Right atrium auricular region (tissue), 2 donors: ENCODE data around the gene REM2. TPM values are rescaled to one million over a fixed set of nuclear protein-coding genes. Genes with fewer than 3 reads are reported as not detected.

ENCODE experiments used
- DNase-seq: peaks from one replicate; pipeline ENCODE4 v3.0.0-alpha.2; 2019; ENCODE audit warnings: low spot score
- H3K27ac ChIP-seq, 2 donors: fragments of 200-600 bp; sonication (generic); 1 replicate in 1 of 2; 2 replicates in 1 of 2; pipeline ENCODE4 v1.5.1; 2016 to 2019
- H3K27me3 ChIP-seq, 2 donors: fragments of 200-600 bp; sonication (generic); one replicate each; pipeline versions ENCODE4 v1.5.1 to v1.6.0; 2017 to 2019
- H3K36me3 ChIP-seq: fragments of 200-600 bp; sonication (generic); one replicate; pipeline ENCODE4 v1.5.1; 2016
- H3K4me1 ChIP-seq, 2 donors: fragments of 200-600 bp; sonication (generic); one replicate each; pipeline versions ENCODE4 v1.5.1 to v1.6.0; 2017 to 2019
- H3K4me3 ChIP-seq, 2 donors: fragments of 200-600 bp; sonication (generic); 1 replicate in 1 of 2; 2 replicates in 1 of 2; pipeline ENCODE4 v1.5.1; 2017 to 2019; ENCODE audit warnings: mild to moderate bottlenecking in 1 of 2, moderate library complexity in 1 of 2
- H3K9me3 ChIP-seq, 2 donors: fragments of 200-600 bp; sonication (generic); one replicate each; pipeline ENCODE4 v1.5.1; 2019
- CTCF ChIP-seq, 2 donors: fragments of 200-600 bp; sonication (generic); IDR thresholded peaks; one replicate each; pipeline ENCODE4 v1.5.1; 2019; ENCODE audit warnings: antibody characterized with exemption in 2 of 2
- total RNA-seq, 2 donors: library from RNA; depleted of rRNA; stranded (reverse); fragments of >200 nt; gene quantifications; one replicate each; pipeline ENCODE4 v1.1.0, GENCODE V29; 2016

Gene REM2
- total RNA-seq, 2 donors from 2014 or later: not detected

DNA sequence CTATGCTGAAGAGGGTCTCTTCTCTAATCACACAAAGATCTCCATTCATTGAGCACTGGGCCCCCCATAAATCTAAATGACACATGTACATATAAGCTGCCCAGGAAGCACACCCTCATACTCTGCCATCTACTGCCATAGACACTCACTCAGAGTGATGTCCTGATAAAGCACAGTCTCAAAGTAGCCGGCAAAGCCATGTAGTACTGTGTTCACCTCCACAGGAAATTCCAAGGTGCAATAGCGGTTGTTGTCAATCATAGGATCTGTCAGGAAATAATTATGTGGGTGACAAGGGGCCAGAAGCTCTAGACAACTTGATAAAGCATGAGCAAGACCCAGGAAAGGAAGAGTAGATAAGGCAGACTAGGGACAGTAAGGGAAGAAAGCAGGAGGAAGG lies 39.3 kb downstream of the REM2 start:
- Histone ChIP-seq H3K4me3 (no peak overlapping the region), H3K27me3 (no peaks in the 10 kb centered on the region), H3K36me3 (peaks cover 56% of the 10 kb centered on the region), H3K27ac (no peak overlapping the region), H3K9me3 (no peaks in the 10 kb centered on the region), H3K4me1 (peaks cover 0 to 14% of the 10 kb centered on the region in 2 donors)
- no peak for TF ChIP-seq CTCF (IDR thresholded peaks at IDR 0.05)
- DNase-seq: no peak

DNA sequence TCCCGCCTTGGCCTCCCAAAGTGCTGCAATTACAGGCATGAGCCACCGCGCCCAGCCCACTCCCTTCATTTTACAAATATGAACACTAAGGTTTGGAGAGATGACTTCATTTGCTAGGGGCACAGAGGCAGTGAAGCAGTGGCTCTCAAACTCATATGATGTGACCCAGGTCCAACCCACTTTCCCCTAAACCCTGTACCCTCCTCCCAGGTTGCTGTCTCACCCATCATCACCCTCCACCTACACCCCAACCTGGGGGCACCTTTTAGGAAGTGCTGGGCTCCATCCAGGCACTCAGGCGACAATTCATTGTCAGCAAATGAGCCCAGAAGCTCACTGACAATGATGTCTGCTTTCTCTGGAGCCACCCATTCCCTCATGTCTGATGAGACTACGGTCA lies 40.7 kb downstream of the REM2 start:
- no peaks in the 10 kb centered on the region for H3K9me3 ChIP-seq
- no peak overlapping the region for H3K4me3 ChIP-seq
- no peak for TF ChIP-seq CTCF (IDR thresholded peaks at IDR 0.05)
- H3K27me3 ChIP-seq: no peaks in the 10 kb centered on the region
- peaks cover 0 to 18% of the 10 kb centered on the region in 2 donors for H3K4me1 ChIP-seq
- H3K36me3 ChIP-seq: peaks cover 56% of the 10 kb centered on the region
- DNase-seq: no peak
- H3K27ac ChIP-seq: no peak overlapping the region

DNA sequence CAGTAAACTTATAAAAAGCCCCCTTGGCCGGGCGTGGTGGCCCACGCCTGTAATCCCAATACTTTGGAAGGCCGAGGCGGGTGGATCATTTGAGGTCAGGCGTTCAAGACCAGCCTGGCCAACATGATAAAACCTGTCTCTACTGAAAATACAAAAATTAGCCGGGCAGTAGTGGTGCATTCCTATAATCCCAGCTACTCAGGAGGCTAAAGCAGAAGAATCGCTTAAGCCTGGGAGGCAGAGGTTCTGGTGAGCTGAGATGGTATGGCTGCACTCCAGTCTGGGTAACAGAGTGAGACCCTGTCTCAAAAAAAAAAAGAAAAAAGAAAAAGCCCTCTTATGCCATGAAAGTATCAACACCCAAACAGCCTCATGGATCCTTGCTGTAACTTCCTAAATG lies 42.5 kb downstream of the REM2 start:
- Histone ChIP-seq H3K27ac (no peak overlapping the region), H3K4me1 (peaks cover 0 to 17% of the 10 kb centered on the region in 2 donors), H3K9me3 (no peaks in the 10 kb centered on the region), H3K4me3 (no peak overlapping the region), H3K27me3 (no peaks in the 10 kb centered on the region), H3K36me3 (peaks cover 51% of the 10 kb centered on the region)
- TF ChIP-seq CTCF (IDR thresholded peaks at IDR 0.05): no peak
- no peak for DNase-seq

DNA sequence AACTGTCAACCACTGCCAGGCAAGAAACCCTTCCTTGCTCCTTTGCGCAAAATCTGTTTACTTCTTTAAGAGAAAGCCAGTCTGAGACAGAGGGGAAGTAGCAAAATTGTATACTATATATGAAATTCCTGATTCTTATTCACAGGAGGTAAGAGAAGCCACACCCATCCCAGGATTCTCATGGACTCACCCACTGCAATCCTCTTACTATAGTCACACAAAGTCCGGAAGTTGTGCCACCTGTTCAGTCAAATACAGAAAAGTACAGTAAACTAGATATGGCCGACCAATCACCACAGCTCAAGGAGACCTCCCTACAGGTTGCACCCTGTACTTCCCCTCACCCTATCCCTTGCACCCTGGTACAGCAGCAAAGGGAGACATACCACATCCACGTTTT lies 43.3 kb downstream of the REM2 start:
- no peaks in the 10 kb centered on the region for H3K9me3 ChIP-seq
- peaks cover 0 to 20% of the 10 kb centered on the region in 2 donors for H3K4me1 ChIP-seq
- DNase-seq: no peak
- no peaks in the 10 kb centered on the region for H3K27me3 ChIP-seq
- no peak overlapping the region for H3K4me3 ChIP-seq
- no peak for TF ChIP-seq CTCF (IDR thresholded peaks at IDR 0.05)
- no peak overlapping the region for H3K27ac ChIP-seq
- H3K36me3 ChIP-seq: peaks cover 48% of the 10 kb centered on the region

GRCh38 chr14:22928237-22929103 lies 45.4 kb downstream of the REM2 start:
- peaks cover 32% of the 10 kb centered on the region for H3K36me3 ChIP-seq
- peak overlapping the region; percentile 71 to 99 for H3K4me3 ChIP-seq
- no peaks in the 10 kb centered on the region for H3K27me3 ChIP-seq
- H3K27ac ChIP-seq: peak overlapping the region; percentile 85 to 93
- TF ChIP-seq CTCF (IDR thresholded peaks at IDR 0.05): no peak
- no peaks in the 10 kb centered on the region for H3K9me3 ChIP-seq
- H3K4me1 ChIP-seq: peaks cover 0 to 20% of the 10 kb centered on the region in 2 donors
- DNase-seq: no peak
